Measurements from ENCODE around the gene AXIN1. TPM values are rescaled to one million over a fixed set of nuclear protein-coding genes. Genes with fewer than 3 reads are reported as not detected.

Gene AXIN1
- total RNA-seq, 4 donors from 2014 or later = 11.1 to 19.0 (median 15.0) TPM

DNA sequence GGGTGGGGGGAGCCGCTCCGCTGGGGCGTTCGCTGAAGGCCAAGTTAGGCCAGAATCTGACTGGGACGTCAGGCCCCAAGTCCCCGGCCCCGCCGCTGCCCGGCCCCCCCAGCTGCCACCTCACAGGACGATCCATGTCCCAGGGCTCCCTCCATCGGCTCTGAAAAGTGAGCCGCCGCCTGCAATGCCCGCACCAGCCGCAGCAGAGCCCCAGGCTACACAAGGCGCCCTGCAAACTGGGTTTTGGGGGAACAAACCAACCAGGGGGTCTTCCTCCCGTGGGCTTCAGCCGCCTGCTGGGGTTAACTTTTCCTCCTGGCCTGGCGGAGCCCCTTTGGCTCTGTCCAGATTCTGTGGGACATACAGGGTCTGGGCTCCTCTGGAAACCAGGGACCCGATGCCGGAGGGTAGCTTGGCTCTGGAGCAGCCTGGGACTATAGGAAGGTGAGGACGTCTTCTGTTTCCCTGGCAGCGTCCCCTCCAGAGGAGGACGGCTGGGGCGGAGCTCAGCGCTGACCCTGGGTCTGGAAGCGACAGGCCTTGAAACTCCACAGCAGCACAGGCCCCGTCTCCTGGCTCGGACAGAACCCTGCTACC is 45.3 kb upstream of the AXIN1 start:
- TF ChIP-seq, protein P1, sequence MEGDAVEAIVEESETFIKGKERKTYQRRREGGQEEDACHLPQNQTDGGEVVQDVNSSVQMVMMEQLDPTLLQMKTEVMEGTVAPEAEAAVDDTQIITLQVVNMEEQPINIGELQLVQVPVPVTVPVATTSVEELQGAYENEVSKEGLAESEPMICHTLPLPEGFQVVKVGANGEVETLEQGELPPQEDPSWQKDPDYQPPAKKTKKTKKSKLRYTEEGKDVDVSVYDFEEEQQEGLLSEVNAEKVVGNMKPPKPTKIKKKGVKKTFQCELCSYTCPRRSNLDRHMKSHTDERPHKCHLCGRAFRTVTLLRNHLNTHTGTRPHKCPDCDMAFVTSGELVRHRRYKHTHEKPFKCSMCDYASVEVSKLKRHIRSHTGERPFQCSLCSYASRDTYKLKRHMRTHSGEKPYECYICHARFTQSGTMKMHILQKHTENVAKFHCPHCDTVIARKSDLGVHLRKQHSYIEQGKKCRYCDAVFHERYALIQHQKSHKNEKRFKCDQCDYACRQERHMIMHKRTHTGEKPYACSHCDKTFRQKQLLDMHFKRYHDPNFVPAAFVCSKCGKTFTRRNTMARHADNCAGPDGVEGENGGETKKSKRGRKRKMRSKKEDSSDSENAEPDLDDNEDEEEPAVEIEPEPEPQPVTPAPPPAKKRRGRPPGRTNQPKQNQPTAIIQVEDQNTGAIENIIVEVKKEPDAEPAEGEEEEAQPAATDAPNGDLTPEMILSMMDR (IDR thresholded peaks at IDR 0.05; ENCODE audit: low read depth) = no peak

DNA sequence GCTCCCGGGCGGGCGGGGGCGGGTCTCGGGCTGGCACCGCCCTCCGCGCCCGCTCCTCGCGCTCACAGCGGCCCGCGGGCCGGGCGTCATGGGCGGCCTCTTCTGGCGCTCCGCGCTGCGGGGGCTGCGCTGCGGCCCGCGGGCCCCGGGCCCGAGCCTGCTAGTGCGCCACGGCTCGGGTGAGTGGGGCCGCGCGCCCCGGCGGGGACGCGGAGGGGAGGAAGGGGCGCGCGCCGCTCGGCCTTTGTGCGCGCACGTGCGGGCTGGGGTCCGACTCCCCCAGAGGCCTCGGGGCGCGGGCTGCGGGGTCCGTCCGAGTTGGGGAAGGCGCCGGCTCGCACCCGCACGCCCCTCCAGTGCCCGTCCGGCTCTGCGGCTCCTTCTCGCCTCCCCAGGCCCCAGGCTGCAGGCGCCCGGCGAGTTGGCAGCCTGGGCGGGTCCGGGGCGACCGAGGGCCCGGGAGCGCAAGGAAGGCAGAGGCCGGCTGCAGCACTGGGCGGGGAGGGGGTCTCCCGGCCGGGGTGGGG is 44.7 kb upstream of the AXIN1 start, which contains the start of gene NME4:
Gene NME4, plus strand, starts transcription at position 65 of the 527 bp plus-strand sequence. Its CDS starts 24 bp downstream, at position 89.
- TF ChIP-seq, protein P1 (IDR thresholded peaks at IDR 0.05; ENCODE audit: low read depth) = no peak

DNA sequence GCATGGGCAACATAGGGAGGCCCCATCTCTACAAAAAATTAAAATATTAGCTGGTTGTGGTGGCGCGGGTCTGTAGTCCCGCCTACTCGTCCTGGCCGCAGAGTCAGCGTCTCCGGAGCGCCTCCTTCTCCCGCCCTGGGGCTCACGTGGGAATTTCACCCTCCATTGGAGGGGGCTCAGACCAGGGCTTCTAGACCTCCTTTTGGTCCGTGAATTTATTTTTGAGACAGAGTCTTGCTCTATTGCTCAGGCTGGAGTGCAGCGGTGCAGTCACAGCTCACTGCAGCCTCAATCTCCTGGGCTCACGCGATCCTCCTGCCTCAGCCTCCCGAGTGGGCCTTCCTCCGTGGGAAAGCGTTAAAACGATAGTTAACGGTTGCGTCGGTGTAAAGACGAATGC is 44.1 kb upstream of the AXIN1 start:
- TF ChIP-seq, protein P1 (IDR thresholded peaks at IDR 0.05; ENCODE audit: low read depth) = no peak

DNA sequence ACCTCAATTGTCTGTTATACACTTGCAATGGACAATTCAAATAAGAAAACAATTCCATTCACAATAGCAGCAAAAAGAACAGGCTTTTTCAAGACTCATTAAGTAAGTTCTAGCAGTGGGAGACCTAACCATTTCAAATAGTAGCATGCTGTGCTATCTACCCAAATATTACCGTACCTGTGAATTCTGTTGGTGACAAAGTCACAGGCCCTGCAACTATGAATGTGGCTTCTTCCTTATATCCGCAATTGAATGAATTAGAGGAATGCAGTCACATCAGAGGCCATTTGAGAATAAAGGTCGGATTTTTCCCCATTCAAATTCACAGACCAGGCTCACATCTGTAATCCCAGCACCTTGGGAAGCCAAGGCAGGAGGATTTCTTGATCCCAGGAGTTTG is 43.7 kb upstream of the AXIN1 start:
- TF ChIP-seq, protein P1 (IDR thresholded peaks at IDR 0.05; ENCODE audit: low read depth) = no peak

DNA sequence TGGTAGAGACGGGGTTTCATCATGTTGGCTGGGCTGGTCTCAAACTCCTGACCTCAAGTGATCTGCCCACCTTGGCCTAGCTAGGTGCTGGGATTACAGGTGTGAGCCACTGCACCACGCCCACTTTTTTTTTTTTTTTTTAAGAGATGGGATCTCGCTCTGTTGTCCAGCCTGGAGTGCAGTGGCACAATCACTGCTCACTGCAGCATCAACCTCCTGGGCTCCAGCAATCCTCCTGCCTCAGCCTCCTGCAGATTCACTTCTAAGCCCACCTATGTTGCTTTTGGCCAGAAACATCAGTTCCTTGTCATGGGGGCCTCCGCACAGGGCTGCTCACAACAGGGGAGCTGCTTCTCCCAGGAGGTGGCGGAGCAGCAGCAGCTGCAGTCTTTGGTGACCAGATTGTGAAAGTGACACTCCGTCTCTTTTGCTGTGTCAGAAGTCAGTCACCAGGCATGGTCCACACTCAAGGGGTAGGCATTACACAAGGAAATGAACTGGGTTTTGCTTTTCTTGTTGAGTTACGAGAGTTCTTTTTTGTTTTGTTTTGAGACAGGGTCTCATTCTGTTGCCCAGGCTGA is 40.0 kb upstream of the AXIN1 start:
- TF ChIP-seq, protein P1 (IDR thresholded peaks at IDR 0.05; ENCODE audit: low read depth) = no peak

DNA sequence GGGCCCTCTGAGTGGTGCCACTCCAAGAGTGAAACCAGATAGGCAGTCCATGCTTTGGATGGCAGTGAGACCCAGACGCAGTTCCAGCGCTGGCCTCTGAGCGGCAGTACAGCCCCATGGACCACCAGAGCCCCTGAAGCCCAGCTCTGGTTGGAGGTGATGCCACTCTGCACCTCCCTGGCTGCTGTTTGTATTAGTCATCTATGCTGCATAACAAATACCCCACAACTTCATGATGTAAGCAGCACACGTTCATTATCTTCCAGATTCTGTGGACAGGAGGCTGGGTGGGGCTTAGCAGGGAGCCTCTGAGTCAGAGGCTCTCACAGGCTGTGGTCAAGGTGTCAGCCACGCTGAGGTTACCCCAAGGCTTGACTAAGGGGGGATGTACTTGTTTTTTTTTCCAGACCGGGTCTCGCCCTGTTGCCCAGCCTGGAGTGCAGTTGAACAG is 39.4 kb upstream of the AXIN1 start:
- TF ChIP-seq, protein P1 (IDR thresholded peaks at IDR 0.05; ENCODE audit: low read depth) = no peak

DNA sequence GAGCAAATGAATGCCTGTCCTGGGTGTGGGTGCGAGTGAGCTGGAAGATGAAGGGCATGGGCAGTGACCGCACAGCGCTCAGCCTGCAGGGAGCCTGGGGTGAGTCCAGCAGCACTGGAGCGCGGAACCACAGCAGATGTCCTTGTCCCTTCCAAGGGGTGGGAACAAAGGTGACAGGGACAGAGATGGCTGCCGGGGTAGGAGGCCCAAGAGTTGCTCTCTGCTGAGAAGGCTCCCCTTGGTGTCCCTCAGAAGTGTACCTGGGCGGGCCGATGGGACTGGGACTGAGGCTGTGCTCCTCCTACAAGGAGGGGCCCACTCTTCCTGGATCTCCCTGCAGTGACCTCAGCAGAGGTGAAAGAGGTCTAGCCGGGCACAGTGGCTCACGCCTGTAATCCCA is 36.8 kb upstream of the AXIN1 start:
- TF ChIP-seq, protein P1 (IDR thresholded peaks at IDR 0.05; ENCODE audit: low read depth) = no peak
